ENCODE data around the gene UBE2D3.

- TF ChIP-seq POLR2AphosphoS5 (IDR thresholded peaks at IDR 0.05): no peak
- no peak for TF ChIP-seq CTCF (IDR thresholded peaks at IDR 0.05)
These were observed 35.4 kb upstream of the UBE2D3 start for GRCh38 chr4:102862747-102863146.

Data from breast epithelium (tissue), 3 donors.